HepG2 (cell line): ENCODE results near the gene TSC1.

Experiments used
- HOXA7 ChIP-seq: sonication (generic); formaldehyde crosslinking; IDR thresholded peaks from 2 replicates; pipeline ENCODE4 v1.8.1; 2022; ENCODE audit warnings: mild to moderate bottlenecking, missing genetic modification reagents, moderate library complexity
- MBNL3 ChIP-seq: fragments of 250-450 bp; sonication (Bioruptor Pico); conservative IDR thresholded peaks from 2 replicates; pipeline ENCODE4 v1.8.0; 2022; ENCODE audit warnings: mild to moderate bottlenecking, inconsistent platforms
- POLR2A ChIP-seq, 2 experiments: IDR thresholded peaks; 2 replicates each; pipeline ENCODE4 v1.6.1; 2011; ENCODE audit warnings: low read depth in 2 of 2, low read length in 2 of 2, mild to moderate bottlenecking in 1 of 2, moderate library complexity in 1 of 2; ENCODE audit not compliant: insufficient read depth in 1 of 2
- TEAD2 ChIP-seq: sonication (generic); formaldehyde crosslinking; IDR thresholded peaks from 2 replicates; pipeline ENCODE4 v1.9.0; 2021; ENCODE audit warnings: missing genetic modification reagents
- ZNF282 ChIP-seq: fragments of 450-650 bp; IDR thresholded peaks from 2 replicates; pipeline ENCODE4 v1.6.1; 2018; ENCODE audit not compliant: partially characterized antibody
- ZNF883 ChIP-seq: sonication (generic); formaldehyde crosslinking; IDR thresholded peaks from 2 replicates; pipeline ENCODE4 v1.5.1; 2020; ENCODE audit warnings: mild to moderate bottlenecking, missing genetic modification reagents; ENCODE audit errors: not compliant biosample characterization
- TF ChIP-seq, protein P1 (sequence below): sonication (generic); formaldehyde crosslinking; IDR thresholded peaks from 2 replicates; pipeline ENCODE4 v1.5.0; 2020; ENCODE audit warnings: mild to moderate bottlenecking, missing genetic modification reagents, moderate library complexity
- TF ChIP-seq, protein P2 (sequence below): sonication (generic); IDR thresholded peaks from 2 replicates; pipeline ENCODE4 v1.6.1; 2016; ENCODE audit warnings: low read depth, borderline replicate concordance

DNA sequence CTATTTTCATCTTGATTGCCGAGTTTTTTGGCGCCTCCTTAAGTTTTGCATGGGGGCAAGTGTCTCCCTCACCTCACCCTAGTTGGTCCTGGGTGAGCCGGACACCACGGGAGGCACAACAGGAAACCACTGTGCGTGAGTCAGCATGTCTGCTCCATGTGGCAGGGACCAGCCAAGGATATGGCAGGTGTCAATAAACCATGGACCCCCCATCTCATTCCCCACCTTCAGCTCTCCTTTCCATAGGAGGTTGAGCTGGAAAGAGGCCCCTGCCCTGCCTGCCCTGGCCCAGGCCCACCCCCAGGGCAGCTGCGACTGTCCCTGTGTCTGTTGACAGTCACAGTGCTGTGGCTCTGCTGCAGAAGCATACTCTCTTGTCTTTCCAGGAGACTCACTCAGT, 62.6 kb downstream of the TSC1 start:
- TF ChIP-seq POLR2A (IDR thresholded peaks at IDR 0.05; ENCODE audit: insufficient read depth in 1 of 2, low read depth in 2 of 2, low read length in 2 of 2) (no peak), MBNL3 (CRISPR knock-in tag) (no peak), TEAD2 (no peak), HOXA7 (no peak), ZNF282 (no peak), ZNF883 (CRISPR knock-in tag) (no peak)
- TF ChIP-seq, protein P1, sequence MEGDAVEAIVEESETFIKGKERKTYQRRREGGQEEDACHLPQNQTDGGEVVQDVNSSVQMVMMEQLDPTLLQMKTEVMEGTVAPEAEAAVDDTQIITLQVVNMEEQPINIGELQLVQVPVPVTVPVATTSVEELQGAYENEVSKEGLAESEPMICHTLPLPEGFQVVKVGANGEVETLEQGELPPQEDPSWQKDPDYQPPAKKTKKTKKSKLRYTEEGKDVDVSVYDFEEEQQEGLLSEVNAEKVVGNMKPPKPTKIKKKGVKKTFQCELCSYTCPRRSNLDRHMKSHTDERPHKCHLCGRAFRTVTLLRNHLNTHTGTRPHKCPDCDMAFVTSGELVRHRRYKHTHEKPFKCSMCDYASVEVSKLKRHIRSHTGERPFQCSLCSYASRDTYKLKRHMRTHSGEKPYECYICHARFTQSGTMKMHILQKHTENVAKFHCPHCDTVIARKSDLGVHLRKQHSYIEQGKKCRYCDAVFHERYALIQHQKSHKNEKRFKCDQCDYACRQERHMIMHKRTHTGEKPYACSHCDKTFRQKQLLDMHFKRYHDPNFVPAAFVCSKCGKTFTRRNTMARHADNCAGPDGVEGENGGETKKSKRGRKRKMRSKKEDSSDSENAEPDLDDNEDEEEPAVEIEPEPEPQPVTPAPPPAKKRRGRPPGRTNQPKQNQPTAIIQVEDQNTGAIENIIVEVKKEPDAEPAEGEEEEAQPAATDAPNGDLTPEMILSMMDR (CRISPR knock-in tag) = no peak
- TF ChIP-seq, protein P2, sequence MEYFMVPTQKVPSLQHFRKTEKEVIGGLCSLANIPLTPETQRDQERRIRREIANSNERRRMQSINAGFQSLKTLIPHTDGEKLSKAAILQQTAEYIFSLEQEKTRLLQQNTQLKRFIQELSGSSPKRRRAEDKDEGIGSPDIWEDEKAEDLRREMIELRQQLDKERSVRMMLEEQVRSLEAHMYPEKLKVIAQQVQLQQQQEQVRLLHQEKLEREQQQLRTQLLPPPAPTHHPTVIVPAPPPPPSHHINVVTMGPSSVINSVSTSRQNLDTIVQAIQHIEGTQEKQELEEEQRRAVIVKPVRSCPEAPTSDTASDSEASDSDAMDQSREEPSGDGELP = no peak
